ENCODE data around the gene ASAP2.

The ASAP2 gene

DNA sequence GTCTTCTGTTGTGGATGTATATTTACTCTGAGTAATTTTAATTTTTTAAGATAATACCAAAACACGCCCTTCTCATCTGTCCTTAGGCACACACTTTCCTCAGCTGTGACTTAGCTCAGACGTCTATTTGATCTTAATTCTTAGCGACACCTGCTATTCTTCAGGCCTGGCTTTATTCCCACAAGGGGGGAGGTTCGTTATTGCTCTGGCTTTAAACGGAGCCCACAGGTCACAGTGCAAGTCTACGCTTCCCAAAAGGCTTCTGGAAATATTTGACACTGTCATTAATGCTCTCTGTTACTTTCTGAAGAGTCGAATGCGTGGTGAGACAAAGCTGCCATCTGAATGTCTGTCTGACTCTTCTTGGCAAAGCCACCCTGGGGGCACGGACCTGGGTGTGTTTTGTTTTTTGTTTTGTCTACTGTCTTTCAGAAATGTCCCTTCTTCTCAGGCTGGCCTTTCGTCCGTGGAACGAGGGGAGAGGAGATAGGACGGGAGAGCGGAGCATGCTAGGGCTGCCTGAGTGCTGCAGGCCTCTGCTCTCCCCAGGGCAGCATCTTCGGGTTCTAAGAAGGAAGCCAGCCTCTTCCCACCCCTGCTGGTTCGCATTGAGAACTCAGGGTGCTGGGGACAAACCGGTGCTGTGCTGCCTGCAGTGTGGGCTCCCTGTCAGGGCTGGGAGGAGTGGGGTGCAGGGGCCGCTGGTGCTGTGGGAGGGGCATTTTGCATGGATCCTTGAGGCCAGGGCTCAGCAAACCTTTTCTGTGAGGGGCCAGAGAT, 61.9 kb downstream of the ASAP2 start:
- no peak for DNase-seq (ENCODE audit: low read depth)
- TF ChIP-seq, protein P1, sequence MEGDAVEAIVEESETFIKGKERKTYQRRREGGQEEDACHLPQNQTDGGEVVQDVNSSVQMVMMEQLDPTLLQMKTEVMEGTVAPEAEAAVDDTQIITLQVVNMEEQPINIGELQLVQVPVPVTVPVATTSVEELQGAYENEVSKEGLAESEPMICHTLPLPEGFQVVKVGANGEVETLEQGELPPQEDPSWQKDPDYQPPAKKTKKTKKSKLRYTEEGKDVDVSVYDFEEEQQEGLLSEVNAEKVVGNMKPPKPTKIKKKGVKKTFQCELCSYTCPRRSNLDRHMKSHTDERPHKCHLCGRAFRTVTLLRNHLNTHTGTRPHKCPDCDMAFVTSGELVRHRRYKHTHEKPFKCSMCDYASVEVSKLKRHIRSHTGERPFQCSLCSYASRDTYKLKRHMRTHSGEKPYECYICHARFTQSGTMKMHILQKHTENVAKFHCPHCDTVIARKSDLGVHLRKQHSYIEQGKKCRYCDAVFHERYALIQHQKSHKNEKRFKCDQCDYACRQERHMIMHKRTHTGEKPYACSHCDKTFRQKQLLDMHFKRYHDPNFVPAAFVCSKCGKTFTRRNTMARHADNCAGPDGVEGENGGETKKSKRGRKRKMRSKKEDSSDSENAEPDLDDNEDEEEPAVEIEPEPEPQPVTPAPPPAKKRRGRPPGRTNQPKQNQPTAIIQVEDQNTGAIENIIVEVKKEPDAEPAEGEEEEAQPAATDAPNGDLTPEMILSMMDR (conservative IDR thresholded peaks at IDR 0.05; ENCODE audit: low read length): no peak

DNA sequence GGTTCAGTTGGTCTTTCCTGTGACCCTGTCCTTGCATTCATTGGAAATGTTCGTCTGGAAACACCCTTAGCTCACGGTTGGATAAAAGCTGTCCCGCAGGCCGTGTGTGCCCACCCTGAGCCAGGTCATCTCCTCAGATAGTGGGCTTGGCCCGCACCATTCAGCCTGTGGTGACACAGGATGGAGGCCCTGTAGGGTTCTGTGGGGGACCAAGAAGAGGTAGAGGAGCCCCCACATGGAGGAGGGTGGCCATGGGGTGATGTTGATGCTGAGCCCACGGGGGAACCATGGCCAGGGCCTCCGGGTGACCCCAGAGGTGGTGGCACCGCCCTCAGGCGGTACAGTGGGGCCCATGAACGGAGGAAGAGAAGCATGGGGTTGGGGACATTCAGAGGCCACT, 62.7 kb downstream of the ASAP2 start:
- TF ChIP-seq, protein P1 (conservative IDR thresholded peaks at IDR 0.05; ENCODE audit: low read length): no peak
- no peak overlapping the region for H3K4me3 ChIP-seq (ENCODE audit: low read length)
- DNase-seq (ENCODE audit: low read depth): no peak

More for the DNA sequence above, 61.9 kb downstream of the ASAP2 start:
- H3K4me3 ChIP-seq (ENCODE audit: low read length): no peak overlapping the region

DNA sequence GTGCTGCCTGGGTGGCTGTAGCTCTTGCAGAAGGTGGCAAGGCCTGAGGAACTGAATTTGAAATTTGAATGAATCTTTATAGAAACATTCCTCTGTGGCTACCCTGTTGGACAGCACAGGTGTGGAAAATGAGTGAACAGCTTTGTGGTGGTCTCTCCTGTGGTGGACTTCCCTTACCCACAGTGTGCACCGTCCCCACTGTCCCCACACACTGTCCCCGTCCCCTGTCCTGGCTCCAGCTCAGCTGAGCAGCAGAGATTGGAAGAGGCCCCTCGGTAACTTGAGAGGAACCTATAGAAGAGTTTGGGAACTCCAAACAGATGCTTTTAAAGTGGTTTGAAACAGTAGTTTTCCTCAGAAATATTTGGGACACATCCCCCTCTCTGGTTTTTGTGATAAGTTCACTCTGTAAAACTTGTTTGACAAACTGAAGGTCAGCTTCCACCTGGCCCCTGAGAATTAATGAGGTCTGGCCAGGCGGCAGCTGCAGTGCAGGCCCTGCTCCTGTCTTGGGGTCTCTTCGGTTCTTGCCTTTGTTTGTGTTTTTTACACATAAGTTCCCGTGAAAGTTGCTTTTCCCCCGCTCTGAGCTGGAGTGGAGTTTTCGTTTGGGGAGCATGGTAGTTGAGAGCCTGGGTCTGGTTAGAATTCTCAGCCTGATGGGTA, 63.2 kb downstream of the ASAP2 start:
- DNase-seq (ENCODE audit: low read depth): no peak
- no peak overlapping the region for H3K4me3 ChIP-seq (ENCODE audit: low read length)
- TF ChIP-seq, protein P1 (conservative IDR thresholded peaks at IDR 0.05; ENCODE audit: low read length): no peak

DNA sequence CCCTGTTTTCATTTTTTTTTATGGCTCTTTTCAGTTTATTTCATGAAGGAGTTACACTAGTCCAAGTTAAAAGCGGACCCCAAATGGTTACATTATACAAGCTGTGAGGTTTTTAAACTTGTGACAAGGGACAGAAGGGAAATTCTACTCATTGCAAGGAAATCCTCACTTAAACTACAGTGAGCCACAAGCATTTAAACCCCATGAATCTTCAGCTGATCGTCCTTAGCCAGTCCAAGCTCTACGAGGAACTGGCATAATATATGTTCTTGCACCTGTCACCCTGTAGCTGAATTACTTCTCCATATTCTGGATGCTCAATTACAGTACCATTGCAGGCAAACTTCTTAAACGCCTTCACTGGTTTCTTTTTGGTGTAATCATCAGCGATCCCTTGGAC, 64.5 kb downstream of the ASAP2 start:
- TF ChIP-seq, protein P1 (conservative IDR thresholded peaks at IDR 0.05; ENCODE audit: low read length): no peak
- no peak for DNase-seq (ENCODE audit: low read depth)
- no peak overlapping the region for H3K4me3 ChIP-seq (ENCODE audit: low read length)

DNA sequence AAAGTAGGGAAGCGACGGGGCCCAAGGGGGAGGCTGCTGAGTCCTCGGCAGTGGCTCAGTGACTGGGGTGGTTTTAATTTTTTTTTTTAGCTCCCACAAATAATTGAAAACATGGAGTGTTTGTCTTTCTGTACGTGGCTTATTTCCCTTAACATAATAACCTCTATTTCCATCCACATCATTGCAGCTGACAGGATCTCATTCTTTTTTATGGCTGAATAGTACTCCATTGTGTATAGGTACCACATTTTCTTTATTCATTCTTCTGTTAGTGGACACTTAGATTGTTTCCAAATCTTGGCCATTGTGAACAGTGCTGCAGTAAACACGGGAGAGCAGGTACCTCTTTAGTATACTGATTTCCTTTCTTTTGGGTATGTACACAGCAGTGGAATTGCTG, 65.1 kb downstream of the ASAP2 start:
- DNase-seq (ENCODE audit: low read depth): no peak
- no peak overlapping the region for H3K4me3 ChIP-seq (ENCODE audit: low read length)
- TF ChIP-seq, protein P1 (conservative IDR thresholded peaks at IDR 0.05; ENCODE audit: low read length): no peak

DNA sequence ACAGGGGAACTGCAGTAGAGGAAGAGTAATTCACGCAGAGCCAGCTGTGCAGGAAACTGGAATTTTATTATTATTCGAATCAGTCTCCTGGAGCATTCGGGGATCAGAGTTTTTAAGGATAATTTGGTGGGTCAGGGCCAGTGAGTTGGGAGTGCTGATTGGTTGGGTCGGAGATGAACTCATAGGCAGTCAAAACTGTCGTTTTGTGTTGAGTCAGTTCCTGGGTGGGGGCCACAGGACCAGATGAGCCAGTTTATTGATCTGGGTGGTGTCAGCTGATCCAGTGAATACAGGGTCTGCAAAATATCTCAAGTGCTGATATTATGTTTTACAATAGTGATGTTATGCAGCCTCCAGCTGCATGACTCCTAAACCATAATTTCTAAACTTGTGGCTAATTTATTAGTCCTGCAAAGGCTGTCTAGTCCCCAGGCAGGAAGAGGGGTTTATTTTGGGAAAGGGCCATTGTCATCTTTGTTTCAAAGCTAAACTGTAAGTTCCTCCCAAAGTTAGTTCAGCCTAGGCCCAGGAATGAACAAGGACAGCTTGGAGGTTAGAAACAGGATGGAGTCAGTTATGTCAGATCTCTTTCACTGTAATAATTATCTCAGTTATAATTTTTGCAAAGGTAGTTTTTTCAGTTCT, 67.0 kb downstream of the ASAP2 start:
- DNase-seq (ENCODE audit: low read depth): no peak
- TF ChIP-seq, protein P1 (conservative IDR thresholded peaks at IDR 0.05; ENCODE audit: low read length): no peak

More for the DNA sequence above, 67.0 kb downstream of the ASAP2 start:
- H3K4me3 ChIP-seq (ENCODE audit: low read length): no peak overlapping the region

All from AG10803 (cell line).